22Rv1 (cell line): ENCODE results near the gene NRXN3.

ENCODE experiments used
- CTCF ChIP-seq: fragments of 450-650 bp; IDR thresholded peaks from 2 replicates; pipeline ENCODE4 v1.5.1; 2017; ENCODE audit warnings: mild to moderate bottlenecking
- ZFX ChIP-seq: fragments of 450-650 bp; IDR thresholded peaks from 2 replicates; pipeline ENCODE4 v1.6.1; 2017; ENCODE audit warnings: antibody characterized with exemption, borderline replicate concordance

GRCh38 chr14:78974691-78975090, 804.5 kb downstream of the NRXN3 start:
- no peak for TF ChIP-seq CTCF
- TF ChIP-seq ZFX = no peak
